ENCODE measurements around the gene IGFN1. TPM values are rescaled to one million over a fixed set of nuclear protein-coding genes. Genes with fewer than 3 reads are reported as not detected.

IGFN1 gene
- total and polyA plus RNA-seq, 2 of the 8 experiments (the other 6 are each of a cell fraction or from before 2014, with no cell fraction given) = not detected

GRCh38 chr1:201169971-201170532 is 20.6 kb upstream of the IGFN1 start:
- Histone ChIP-seq H2BK15ac (ENCODE audit: low read length) (no peak overlapping the region), H2BK120ac (replicated peaks; ENCODE audit: low read depth, low read length) (no peak overlapping the region), H3K18ac (ENCODE audit: extremely low read depth, low read length) (0 out of 2 replicates have a peak overlapping the region, but pooled peaks have one; percentile 94), H3K4me1 (replicated peaks in 1 of 4; ENCODE audit: control insufficient read depth in 3 of 4, insufficient read depth in 4 of 4, low read length in 3 of 4) (peaks cover 5 to 10% (median 8%) of the 10 kb centered on the region in 4 experiments; a peak in 6 of 7 replicates), H2AFZ (ENCODE audit: low read length) (no peak overlapping the region), H2BK20ac (ENCODE audit: low read length) (no peak overlapping the region; the same call in 1 of the 2 replicates), H3K9me3 (ENCODE audit: insufficient read depth in 2 of 2, low read depth in 1 of 2, low read length in 1 of 2) (no peaks in the 10 kb centered on the region), H3K9ac (replicated peaks in 1 of 4; ENCODE audit: extremely low read depth in 1 of 4, low read depth in 3 of 4, low read length in 3 of 4) (peak overlapping the region in 1 of 4 experiments; percentile 41; a peak in 1 of 7 replicates), H3K79me1 (ENCODE audit: low read depth, low read length) (no peaks in the 10 kb centered on the region), H3K36me3 (ENCODE audit: control insufficient read depth in 2 of 4, insufficient read depth in 4 of 4, low read length in 3 of 4) (no peaks in the 10 kb centered on the region), H3K4me3 (ENCODE audit: extremely low read depth in 1 of 4, insufficient read depth in 2 of 4, low read depth in 3 of 4, low read length in 4 of 4) (peak overlapping the region in 2 of 4 experiments; percentile 60 to 76; a peak in 4 of 8 replicates), H3K4ac (replicated peaks; ENCODE audit: insufficient read length, low read depth, low read length) (no peak overlapping the region), H3K4me2 (ENCODE audit: insufficient read depth in 1 of 2, low read depth in 2 of 2, low read length in 2 of 2) (peak overlapping the region; percentile 76 to 98), H3K79me2 (ENCODE audit: control insufficient read depth in 1 of 2, insufficient read depth in 2 of 2, low read length in 2 of 2) (no peaks in the 10 kb centered on the region), H4K5ac (ENCODE audit: insufficient read length, low read depth, low read length) (no peak overlapping the region), H3K56ac (replicated peaks; ENCODE audit: insufficient read length, low read depth, low read length) (no peak overlapping the region), H3K27me3 (replicated peaks in 1 of 4; ENCODE audit: control insufficient read depth in 3 of 4, extremely low read depth in 1 of 4, insufficient read depth in 3 of 4, low read length in 3 of 4) (peaks cover 0 to 6% (median 4%) of the 10 kb centered on the region in 4 experiments; a peak in 3 of 7 replicates), H3K23ac (ENCODE audit: insufficient read length) (no peak overlapping the region), H2BK12ac (ENCODE audit: low read depth, low read length) (peak overlapping the region; percentile 86; the same call in 1 of the 2 replicates), H2BK5ac (ENCODE audit: low read depth, low read length) (no peak overlapping the region), H4K20me1 (replicated peaks in 1 of 2; ENCODE audit: control insufficient read depth in 1 of 2, insufficient read depth in 2 of 2, low read length in 2 of 2) (no peaks in the 10 kb centered on the region), H4K91ac (replicated peaks; ENCODE audit: insufficient read length, low read length) (no peak overlapping the region), H3K23me2 (ENCODE audit: low read depth, low read length) (peaks cover 5% of the 10 kb centered on the region; the same call in 1 of the 2 replicates), H4K8ac (ENCODE audit: extremely low read depth, insufficient read depth, low read length) (no peak overlapping the region), H3K14ac (ENCODE audit: insufficient read length) (no peak overlapping the region), H3K27ac (ENCODE audit: low read depth, low read length) (no peak overlapping the region), H2AK5ac (ENCODE audit: low read depth, low read length) (peak overlapping the region; percentile 87; the same call in 1 of the 2 replicates)
- ChIA-PET CTCF (ENCODE audit: partially characterized antibody) (interaction anchor here (1.6 to 3.4 kb wide), 7 partner anchors 10 to 45 kb away, joined by 5 to 14 read pairs (median 10); partner anchors contain the start of gene TMEM9), POLR2A (ENCODE audit: partially characterized antibody) (interaction anchor here (1.3 to 7.1 kb wide), 6 partner anchors 11 to 24 kb away, joined by 3 to 105 read pairs (median 5); partner anchors contain the start of genes IGFN1 and TMEM9)
- FAIRE-seq (no peak), DNase-seq (ENCODE audit: low read depth in 1 of 2, low spot score in 2 of 2) (no peak)
- 91% methylated on average over 2 of the region's 2 CpGs; no CpG with 5 or more reads in 1 of the 2 experiments for WGBS, 2 experiments (ENCODE audit: extremely low coverage in 1 of 2, insufficient coverage in 1 of 2, insufficient read length in 1 of 2, insufficient replicate concordance in 2 of 2, low coverage in 1 of 2, low lambda C conversion rate in 2 of 2, missing lambda C conversion rate in 1 of 2)
- TF ChIP-seq EP300 (IDR thresholded peaks at IDR 0.05; ENCODE audit: borderline replicate concordance in 1 of 2, low read depth in 2 of 2, low read length in 2 of 2) (no peak), RNF2 (IDR thresholded peaks at IDR 0.05; ENCODE audit: borderline replicate concordance, low read depth, low read length, missing control alignments, poor library complexity, severe bottlenecking) (no peak), FOSL1 (IDR thresholded peaks at IDR 0.05; ENCODE audit: insufficient read depth, low read depth, low read length) (no peak), CHD1 (IDR thresholded peaks at IDR 0.05; ENCODE audit: low read depth, low read length) (no peak)

Measured in H1 (cell line).